Activated T-helper 9 cell treated with anti-CD3 and anti-CD28 coated beads, Interleukin-2, amount 50 U/mL, for 16 hours (primary cell): ENCODE data around the gene URB1.
"Not testable (repeated sequence)": the region's sequence is repeated elsewhere in the genome, so short reads cannot be mapped to it uniquely, and the experiment has no call there.

Experiments used
- DNase-seq: peaks from one replicate; pipeline ENCODE4 v3.0.0-alpha.2; 2020; ENCODE audit warnings: low read depth

The URB1 gene, protein sequence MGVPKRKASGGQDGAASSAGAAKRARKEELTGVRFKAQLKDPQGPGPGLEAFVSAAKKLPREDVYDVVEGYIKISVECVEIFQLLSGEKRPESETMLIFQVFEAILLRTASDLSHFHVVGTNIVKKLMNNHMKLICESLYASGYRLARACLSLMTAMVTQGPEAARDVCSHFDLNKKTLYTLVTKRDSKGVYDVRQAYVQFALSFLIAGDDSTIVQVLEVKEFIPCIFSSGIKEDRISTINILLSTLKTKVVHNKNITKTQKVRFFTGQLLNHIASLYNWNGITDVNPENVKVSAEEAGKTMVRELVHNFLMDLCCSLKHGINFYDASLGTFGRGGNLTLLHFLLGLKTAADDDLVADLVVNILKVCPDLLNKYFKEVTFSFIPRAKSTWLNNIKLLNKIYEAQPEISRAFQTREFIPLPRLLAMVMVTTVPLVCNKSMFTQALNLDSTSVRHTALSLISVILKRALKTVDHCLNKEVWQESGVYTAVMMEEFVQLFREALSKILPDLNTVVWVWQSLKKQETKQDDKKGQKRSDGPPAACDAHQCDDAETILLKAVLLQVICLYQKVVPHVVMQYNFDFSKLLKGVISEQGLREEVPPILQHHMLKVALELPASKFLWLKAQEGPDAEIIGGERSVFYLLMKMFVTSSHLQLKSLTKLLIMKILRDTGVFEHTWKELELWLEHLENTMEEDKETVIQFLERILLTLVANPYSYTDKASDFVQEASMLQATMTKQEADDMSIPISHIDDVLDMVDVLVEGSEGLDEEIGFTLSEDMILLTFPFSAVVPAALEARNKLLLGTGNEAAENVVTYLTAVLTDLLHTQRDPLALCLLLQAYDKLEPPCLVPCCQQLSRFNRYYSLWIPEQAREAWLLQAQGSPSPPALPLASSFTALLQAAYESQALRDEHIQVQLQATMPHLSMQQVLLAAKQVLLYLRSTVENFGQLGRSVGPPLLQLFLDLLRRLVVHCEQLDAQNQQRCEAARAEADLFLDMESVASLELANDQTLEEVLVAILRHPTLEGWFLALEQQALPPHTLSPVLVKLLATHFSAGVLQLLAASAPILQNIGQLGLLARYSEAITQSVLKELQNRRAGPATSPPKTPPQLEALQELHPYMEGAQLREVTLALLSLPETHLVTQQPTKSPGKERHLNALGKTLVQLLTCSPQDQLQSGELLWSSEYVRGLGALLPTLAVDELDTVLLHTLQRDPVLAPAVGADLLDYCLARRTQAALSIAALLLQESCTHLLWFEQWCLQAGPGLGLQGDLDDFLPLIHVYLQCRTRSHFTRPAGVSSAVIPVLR (N-terminal part only)

DNA sequence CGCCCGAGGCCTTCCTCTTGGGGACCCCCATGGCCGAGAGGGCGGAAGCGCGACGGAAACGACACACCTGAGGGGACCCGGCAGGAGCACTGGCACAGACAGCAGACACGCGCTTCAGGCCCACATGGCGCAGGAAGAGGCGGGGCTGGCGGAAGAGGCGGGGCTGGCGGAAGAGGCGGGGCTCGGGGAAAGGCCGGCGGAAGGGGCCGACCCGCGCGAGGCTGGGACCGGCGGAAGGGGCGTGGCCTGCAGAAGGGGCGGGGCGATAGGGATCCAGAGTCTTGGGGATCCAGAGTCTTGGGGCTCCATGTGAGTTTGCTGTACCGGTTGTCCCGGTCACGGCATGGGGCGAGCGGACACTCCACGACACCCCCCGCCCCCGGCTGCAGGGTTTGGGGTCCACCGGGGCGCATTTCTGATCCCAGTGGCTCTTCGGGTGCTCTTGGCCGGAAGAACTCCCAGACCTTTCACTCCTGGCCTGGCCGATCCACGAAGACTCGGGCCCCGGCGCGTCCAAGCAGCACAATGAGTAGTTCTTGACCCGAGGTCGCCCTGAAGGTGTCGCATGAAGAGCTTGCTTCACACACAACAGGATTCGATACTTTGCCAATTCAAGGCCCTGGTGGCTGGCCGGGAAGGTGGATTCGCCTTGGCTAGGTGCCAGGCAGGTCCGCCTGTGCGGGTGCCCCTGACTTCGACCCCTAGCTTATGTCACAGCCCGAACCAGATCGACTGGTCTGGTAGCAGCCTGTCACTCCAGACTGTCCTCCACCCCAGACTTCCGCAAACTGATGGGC is at the start of gene URB1:
TSS of gene URB1 (minus strand) at position 133 of the 797 bp plus-strand sequence. CDS start at position 31, 102 bp downstream.
- peak; percentile 92 for DNase-seq

- no peak for DNase-seq
These were observed 44.9 kb upstream of the URB1 start for GRCh38 chr21:32437729-32438128.

GRCh38 chr21:32432982-32433660 is 40.3 kb upstream of the URB1 start:
- DNase-seq: not testable (repeated sequence)

- no peak for DNase-seq
These were observed 35.3 kb upstream of the URB1 start for GRCh38 chr21:32427958-32428623.

GRCh38 chr21:32426592-32427051 is 33.8 kb upstream of the URB1 start:
- DNase-seq: no peak

GRCh38 chr21:32426066-32426465 is 33.3 kb upstream of the URB1 start:
- DNase-seq: no peak

DNA sequence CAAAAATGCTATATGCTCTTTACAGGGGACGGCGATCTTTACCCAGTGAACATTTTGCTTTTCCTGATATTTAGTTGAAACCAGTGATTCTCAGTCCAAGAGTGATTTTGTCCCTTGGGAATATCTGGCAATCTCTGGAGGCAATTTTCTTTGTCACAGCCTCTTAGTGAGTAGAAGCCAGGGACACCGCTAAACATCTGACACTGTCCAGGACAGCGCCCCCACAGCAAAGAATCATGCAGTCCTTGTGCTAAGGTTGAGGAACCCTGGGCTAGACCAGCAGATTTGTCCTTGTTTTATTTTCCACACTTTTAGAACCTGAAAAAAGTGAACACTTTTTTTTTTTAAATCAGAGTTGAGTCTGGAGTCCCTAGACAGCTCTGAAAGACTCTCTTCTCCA is 32.8 kb upstream of the URB1 start:
- DNase-seq: no peak

DNA sequence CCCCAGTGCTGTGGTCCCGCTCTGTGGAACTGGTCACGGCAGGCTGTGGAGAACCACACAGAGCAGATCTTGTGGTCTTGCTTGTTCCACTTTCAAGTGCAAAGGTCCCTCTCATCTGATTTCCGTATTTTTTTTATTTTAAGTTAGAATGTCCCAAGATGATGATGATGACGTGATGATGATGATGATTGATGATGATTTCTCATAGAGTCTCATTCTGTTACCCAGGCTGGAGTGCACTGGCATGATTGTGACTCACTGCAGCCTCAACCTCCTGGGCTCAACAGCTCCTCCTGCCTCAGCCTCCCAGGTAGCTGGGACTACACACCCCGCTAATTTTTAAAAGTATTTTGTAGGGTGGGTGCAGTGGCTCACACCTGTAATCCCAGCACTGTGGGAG is 31.9 kb upstream of the URB1 start:
- no peak for DNase-seq

GRCh38 chr21:32424191-32424535 is 31.4 kb upstream of the URB1 start:
- no peak for DNase-seq

GRCh38 chr21:32423320-32424190 is 30.7 kb upstream of the URB1 start:
- DNase-seq: no peak

- no peak for DNase-seq
These were observed 29.3 kb upstream of the URB1 start for GRCh38 chr21:32422064-32422463.

GRCh38 chr21:32418146-32418545 is 25.3 kb upstream of the URB1 start:
- no peak for DNase-seq

DNA sequence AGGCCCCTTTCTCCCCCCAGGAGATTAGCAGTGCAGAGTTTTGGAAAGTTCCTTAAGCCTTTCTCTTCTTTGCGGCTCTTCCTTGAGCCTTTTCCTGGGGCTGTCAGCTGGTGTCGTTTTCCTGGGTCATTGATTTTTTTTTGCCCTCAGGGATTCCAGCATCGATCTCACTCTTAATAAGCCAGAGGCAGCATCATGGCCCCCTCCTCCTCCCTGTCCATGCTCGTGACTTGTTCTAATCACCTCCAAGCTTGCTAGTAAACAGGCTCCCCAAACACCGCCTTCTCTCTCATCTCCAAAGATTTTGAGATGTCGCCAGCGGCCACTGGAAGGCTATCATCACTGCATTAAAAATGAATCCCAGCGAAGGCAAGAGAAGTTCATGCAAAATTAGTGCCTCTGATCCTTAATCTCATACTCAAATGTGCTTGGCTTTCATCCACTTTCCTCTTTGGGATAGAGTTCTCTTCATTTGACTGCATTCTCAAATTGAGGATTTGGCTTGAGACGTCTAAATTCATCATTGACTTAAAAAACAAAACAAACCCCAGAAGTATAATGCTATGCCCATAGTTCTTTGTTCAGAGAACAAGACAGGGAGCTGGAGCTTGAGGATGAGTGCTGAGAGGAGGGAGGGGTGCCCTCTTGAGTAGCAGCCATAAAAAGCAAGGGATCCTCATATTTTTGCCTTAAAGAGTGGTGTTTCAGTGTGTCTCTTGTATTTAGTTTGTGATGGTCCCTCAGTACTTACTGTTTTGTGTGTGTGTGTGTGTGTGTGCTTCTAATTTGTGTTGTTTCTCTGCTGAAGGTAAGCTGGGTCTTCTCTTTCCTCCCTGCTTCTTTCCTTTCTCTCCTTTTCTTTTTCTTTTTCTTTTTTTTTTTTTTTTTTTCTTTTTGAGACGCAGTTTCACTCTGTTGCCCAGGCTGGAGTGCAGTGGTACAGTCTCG is 22.9 kb upstream of the URB1 start:
- no peak for DNase-seq

DNA sequence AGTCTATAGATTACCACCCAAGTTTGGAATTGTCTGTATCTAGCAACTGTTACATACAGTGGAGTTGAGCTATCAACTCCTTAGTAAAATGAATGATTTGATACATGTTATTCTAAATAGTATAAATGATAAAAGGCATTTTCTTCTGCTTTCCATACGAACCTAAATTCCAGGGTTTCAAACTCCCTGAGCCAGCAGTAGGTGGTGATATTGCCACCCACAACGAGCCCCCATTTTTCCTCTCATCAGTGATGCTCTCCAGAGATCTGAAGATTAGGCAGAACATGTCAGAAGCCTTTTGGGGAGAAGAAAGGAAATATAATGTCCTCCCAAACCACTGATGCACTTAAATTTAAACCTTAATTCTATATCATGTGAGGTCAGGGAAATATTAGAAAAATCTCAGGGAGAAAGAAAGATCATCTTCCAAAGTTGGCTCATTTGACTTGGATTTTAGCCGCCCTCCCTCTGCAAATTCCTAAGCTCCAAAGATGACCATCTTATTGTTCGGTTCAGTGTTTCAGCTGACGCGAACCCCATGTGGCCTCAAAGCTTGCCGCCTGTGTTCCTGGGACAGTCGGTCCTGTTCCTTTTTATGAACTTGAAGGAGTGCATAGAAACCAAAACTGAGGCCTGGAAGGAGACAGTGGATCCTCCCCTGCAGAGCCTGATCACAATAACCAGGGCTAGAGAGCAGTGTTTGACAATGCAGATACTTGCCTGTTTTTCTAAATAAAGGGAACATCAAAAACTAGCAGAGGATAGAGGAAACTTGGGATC is 22.0 kb upstream of the URB1 start:
- DNase-seq: no peak

DNA sequence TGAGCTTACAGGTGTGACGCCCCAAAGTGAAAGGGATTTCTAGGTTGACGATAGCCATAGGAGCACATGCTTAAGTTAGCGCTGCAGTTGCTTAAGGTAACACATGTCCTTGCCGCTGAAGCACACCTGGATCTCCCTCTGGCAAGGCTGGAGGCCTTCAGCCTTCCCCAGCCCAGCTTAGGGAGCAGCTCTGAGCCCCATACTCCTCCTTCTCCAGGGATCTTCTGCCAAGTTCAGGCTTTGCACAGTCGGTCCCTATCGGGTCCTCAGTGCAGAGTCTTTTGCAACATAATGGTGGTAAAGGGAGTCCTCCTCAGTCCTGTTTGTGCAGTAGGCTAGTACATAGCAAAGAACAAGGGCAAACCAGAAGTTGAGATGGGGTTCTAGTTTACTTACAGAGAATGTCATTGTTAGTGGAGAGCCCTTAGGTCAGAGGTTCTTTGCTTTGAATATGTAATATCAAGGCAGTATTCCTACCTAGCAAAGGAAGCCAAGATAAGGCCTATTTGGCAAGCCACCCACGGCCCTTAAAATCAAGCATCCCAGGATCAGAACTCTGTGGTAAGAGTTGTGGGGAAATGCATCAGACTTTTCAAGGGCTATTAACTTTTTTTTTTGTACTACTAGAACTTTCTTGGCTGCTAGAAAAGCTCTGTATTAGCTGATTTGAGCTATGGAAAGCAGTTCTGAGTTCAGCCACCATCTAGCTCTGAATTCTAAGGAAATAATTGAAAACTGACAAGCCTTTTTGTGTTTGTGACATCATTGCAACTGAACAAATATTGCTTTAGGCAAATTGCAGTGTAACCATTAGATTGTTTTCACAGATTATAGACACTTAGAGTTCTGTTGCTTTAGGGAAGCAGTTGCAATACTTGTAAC is 21.1 kb upstream of the URB1 start:
- DNase-seq: no peak

DNA sequence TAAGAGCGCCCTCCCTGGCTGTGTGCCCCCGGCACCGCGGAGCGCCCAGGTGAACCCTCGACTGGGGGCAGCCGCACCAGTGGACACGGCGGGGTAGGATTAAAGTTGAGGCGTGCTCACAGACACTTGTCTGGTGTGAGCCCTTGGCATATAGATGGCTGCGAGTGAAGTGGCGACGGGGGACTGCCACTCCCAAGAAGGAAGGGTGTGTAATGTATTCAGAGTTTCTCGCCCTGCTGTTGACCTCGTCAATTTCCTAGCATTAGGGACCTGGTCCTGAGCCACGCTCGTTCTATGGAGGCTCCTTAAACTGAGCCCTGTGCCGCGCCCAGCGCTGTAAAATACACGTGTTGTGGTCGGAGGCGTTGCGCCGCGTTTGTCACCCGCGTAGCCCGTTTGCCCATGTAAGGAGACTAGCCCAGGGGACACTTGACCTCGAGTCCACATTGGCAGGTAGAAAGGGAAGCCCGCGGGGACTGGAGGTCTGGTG is 20.2 kb upstream of the URB1 start:
- peak; percentile 3 for DNase-seq
